ENCODE results near the gene TOP3B.

- TF ChIP-seq REST (IDR thresholded peaks at IDR 0.05; ENCODE audit: borderline replicate concordance): no peak
- no peak for TF ChIP-seq REST (CRISPR knock-in tag; IDR thresholded peaks at IDR 0.05; ENCODE audit: low read depth)
- TF ChIP-seq FOS (IDR thresholded peaks at IDR 0.05; ENCODE audit: extremely low read depth, insufficient read length): no peak
Measured at GRCh38 chr22:21937041-21937820, 45.4 kb downstream of the TOP3B start.
